Astrocyte (in vitro differentiated cells and primary cell): Measurements from ENCODE around the gene CYP3A7. TPM values are rescaled to one million over a fixed set of nuclear protein-coding genes. Genes with fewer than 3 reads are reported as not detected.

Experiments used
- DNase-seq: peaks from one replicate; pipeline ENCODE4 v3.0.0-alpha.2; 2010; ENCODE audit warnings: low read depth
- FAIRE-seq: peaks from 2 replicates; lab custom pipeline; 2011; peaks lifted over from hg19 to GRCh38; lab: Jason Lieb, UNC
- H2AFZ ChIP-seq: 2 replicates; pipeline ENCODE4 v1.6.0; 2012; ENCODE audit warnings: low read depth, low read length, inconsistent platforms
- H3K27ac ChIP-seq: 2 replicates; pipeline ENCODE4 v1.5.1; 2011; ENCODE audit warnings: low read depth, low read length, inconsistent platforms
- H3K27me3 ChIP-seq: 2 replicates; pipeline ENCODE4 v1.6.0; 2011; ENCODE audit warnings: low read length, inconsistent platforms; ENCODE audit not compliant: insufficient read depth
- H3K36me3 ChIP-seq: 2 replicates; pipeline ENCODE4 v1.5.1; 2011; ENCODE audit warnings: low read length, inconsistent platforms; ENCODE audit not compliant: insufficient read depth
- H3K4me1 ChIP-seq: 2 replicates; pipeline ENCODE4 v1.5.1; 2011; ENCODE audit warnings: low read length, inconsistent platforms; ENCODE audit not compliant: insufficient read depth
- H3K4me2 ChIP-seq: 2 replicates; pipeline ENCODE4 v1.6.0; 2012; ENCODE audit warnings: low read length, inconsistent platforms
- H3K4me3 ChIP-seq: 2 replicates; pipeline ENCODE4 v1.5.1; 2011; ENCODE audit warnings: low read depth, mild to moderate bottlenecking, low read length, inconsistent platforms; ENCODE audit not compliant: insufficient read depth
- H3K79me2 ChIP-seq: 2 replicates; pipeline ENCODE4 v1.6.0; 2012; ENCODE audit warnings: mild to moderate bottlenecking, low read length, inconsistent platforms; ENCODE audit not compliant: insufficient read depth
- H3K9ac ChIP-seq: 2 replicates; pipeline ENCODE4 v1.6.0; 2012; ENCODE audit warnings: mild to moderate bottlenecking, low read length, inconsistent platforms
- H3K9me3 ChIP-seq: 2 replicates; pipeline ENCODE4 v1.5.1; 2012; ENCODE audit warnings: low read depth, mild to moderate bottlenecking, low read length, inconsistent platforms; ENCODE audit not compliant: insufficient read depth
- H4K20me1 ChIP-seq: 2 replicates; pipeline ENCODE4 v1.6.0; 2012; ENCODE audit warnings: low read length, inconsistent platforms; ENCODE audit not compliant: insufficient read depth
- H3K27ac Mint-ChIP-seq: one replicate; pipeline ENCODE4 v1.8.0; 2021; ENCODE audit warnings: mild to moderate bottlenecking, mixed read lengths; ENCODE audit not compliant: unreplicated experiment
- H3K27me3 Mint-ChIP-seq: one replicate; pipeline ENCODE4 v1.8.0; 2021; ENCODE audit warnings: low read depth, mixed read lengths; ENCODE audit not compliant: unreplicated experiment
- H3K36me3 Mint-ChIP-seq: one replicate; pipeline ENCODE4 v1.8.0; 2021; ENCODE audit warnings: low read depth, mixed read lengths; ENCODE audit not compliant: unreplicated experiment
- H3K4me1 Mint-ChIP-seq: one replicate; pipeline ENCODE4 v1.8.0; 2021; ENCODE audit warnings: low read depth, mixed read lengths; ENCODE audit not compliant: unreplicated experiment
- H3K4me3 Mint-ChIP-seq: one replicate; pipeline ENCODE4 v1.8.0; 2021; ENCODE audit warnings: mild to moderate bottlenecking, moderate library complexity, mixed read lengths; ENCODE audit not compliant: unreplicated experiment
- H3K9me3 Mint-ChIP-seq: one replicate; pipeline ENCODE4 v1.8.0; 2021; ENCODE audit warnings: mild to moderate bottlenecking, mixed read lengths; ENCODE audit not compliant: unreplicated experiment
- EZH2 ChIP-seq: IDR thresholded peaks from 2 replicates; pipeline ENCODE4 v1.6.1; 2012; ENCODE audit warnings: mild to moderate bottlenecking, low read length, inconsistent platforms; ENCODE audit not compliant: insufficient read depth
- total RNA-seq: library from RNA; stranded (reverse); gene quantifications from 2 replicates; pipeline ENCODE4 v1.2.1, GENCODE V29; 2021
- TF ChIP-seq, protein P1 (sequence below): IDR thresholded peaks from 2 replicates; pipeline ENCODE4 v1.5.1; 2011; ENCODE audit warnings: low read depth, mild to moderate bottlenecking, inconsistent platforms, low read length, moderate library complexity; ENCODE audit not compliant: insufficient read depth

The CYP3A7 gene
- total RNA-seq, 1 donor from 2014 or later = not detected

GRCh38 chr7:99733003-99733402 is 2.0 kb downstream of the CYP3A7 start:
- Mint-ChIP-seq H3K4me1 (peaks cover 8% of the 10 kb centered on the region), H3K36me3 (peaks cover 4% of the 10 kb centered on the region), H3K4me3 (no peak overlapping the region), H3K27ac (no peak overlapping the region), H3K9me3 (peaks cover 2% of the 10 kb centered on the region), H3K27me3 (peaks cover 2% of the 10 kb centered on the region)
- Histone ChIP-seq H2AFZ (no peak overlapping the region), H3K79me2 (no peaks in the 10 kb centered on the region), H3K27ac (no peak overlapping the region), H3K4me2 (no peak overlapping the region), H3K27me3 (peaks cover 2% of the 10 kb centered on the region), H3K9ac (no peak overlapping the region), H3K9me3 (no peaks in the 10 kb centered on the region), H3K4me1 (no peaks in the 10 kb centered on the region), H3K36me3 (no peaks in the 10 kb centered on the region), H3K4me3 (no peak overlapping the region), H4K20me1 (no peaks in the 10 kb centered on the region)
- TF ChIP-seq, protein P1, sequence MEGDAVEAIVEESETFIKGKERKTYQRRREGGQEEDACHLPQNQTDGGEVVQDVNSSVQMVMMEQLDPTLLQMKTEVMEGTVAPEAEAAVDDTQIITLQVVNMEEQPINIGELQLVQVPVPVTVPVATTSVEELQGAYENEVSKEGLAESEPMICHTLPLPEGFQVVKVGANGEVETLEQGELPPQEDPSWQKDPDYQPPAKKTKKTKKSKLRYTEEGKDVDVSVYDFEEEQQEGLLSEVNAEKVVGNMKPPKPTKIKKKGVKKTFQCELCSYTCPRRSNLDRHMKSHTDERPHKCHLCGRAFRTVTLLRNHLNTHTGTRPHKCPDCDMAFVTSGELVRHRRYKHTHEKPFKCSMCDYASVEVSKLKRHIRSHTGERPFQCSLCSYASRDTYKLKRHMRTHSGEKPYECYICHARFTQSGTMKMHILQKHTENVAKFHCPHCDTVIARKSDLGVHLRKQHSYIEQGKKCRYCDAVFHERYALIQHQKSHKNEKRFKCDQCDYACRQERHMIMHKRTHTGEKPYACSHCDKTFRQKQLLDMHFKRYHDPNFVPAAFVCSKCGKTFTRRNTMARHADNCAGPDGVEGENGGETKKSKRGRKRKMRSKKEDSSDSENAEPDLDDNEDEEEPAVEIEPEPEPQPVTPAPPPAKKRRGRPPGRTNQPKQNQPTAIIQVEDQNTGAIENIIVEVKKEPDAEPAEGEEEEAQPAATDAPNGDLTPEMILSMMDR = no peak
- no peak for TF ChIP-seq EZH2
- no peak for DNase-seq
- FAIRE-seq = no peak

- no peaks in the 10 kb centered on the region for H3K4me1 ChIP-seq
- H3K27ac Mint-ChIP-seq = no peak overlapping the region
- H3K9me3 ChIP-seq = no peaks in the 10 kb centered on the region
- H3K27me3 ChIP-seq = peaks cover 2% of the 10 kb centered on the region
- H3K27me3 Mint-ChIP-seq = peaks cover 2% of the 10 kb centered on the region
- H3K36me3 ChIP-seq = no peaks in the 10 kb centered on the region
- DNase-seq (no peak), FAIRE-seq (no peak)
- peaks cover 1% of the 10 kb centered on the region for H3K4me1 Mint-ChIP-seq
- H3K27ac ChIP-seq = no peak overlapping the region
- H3K79me2 ChIP-seq = no peaks in the 10 kb centered on the region
- H4K20me1 ChIP-seq = no peaks in the 10 kb centered on the region
- H2AFZ ChIP-seq = no peak overlapping the region
- TF ChIP-seq, protein P1 = no peak
- no peak for TF ChIP-seq EZH2
- no peak overlapping the region for H3K4me3 ChIP-seq
- H3K4me2 ChIP-seq = no peak overlapping the region
- H3K36me3 Mint-ChIP-seq = peaks cover 4% of the 10 kb centered on the region
- no peak overlapping the region for H3K4me3 Mint-ChIP-seq
- peaks cover 2% of the 10 kb centered on the region for H3K9me3 Mint-ChIP-seq
- H3K9ac ChIP-seq = no peak overlapping the region
Observed at GRCh38 chr7:99731638-99732374, 3.2 kb downstream of the CYP3A7 start.

DNA sequence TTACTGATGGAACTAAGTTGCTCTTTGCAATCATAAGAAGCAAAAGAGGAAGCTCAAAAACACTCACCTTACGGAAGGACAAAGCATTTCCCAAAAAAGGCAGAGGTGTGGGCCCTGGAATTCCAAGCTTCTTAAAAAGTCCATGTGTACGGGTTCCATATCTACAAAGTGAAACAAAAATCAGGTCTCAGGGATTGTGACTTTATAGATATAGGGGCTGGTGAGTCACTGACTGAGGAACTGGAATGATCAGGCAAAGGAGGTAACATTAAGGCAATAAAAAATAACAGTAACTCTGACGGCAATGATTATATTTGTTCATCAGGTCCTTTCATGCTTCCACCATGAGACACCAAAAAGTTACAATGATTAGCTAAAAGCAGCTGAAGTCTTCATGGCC is 4.0 kb downstream of the CYP3A7 start:
- no peak for TF ChIP-seq EZH2
- TF ChIP-seq, protein P1 = no peak
- DNase-seq (no peak), FAIRE-seq (no peak)
- Histone ChIP-seq H3K4me3 (no peak overlapping the region), H3K4me2 (no peak overlapping the region), H3K4me1 (no peaks in the 10 kb centered on the region), H3K9me3 (no peaks in the 10 kb centered on the region), H3K79me2 (no peaks in the 10 kb centered on the region), H3K27me3 (peaks cover 2% of the 10 kb centered on the region), H3K36me3 (no peaks in the 10 kb centered on the region), H4K20me1 (no peaks in the 10 kb centered on the region), H3K9ac (no peak overlapping the region), H2AFZ (no peak overlapping the region), H3K27ac (no peak overlapping the region)
- peaks cover 2% of the 10 kb centered on the region for H3K9me3 Mint-ChIP-seq
- H3K27ac Mint-ChIP-seq = no peak overlapping the region
- peaks cover 1% of the 10 kb centered on the region for H3K4me1 Mint-ChIP-seq
- H3K36me3 Mint-ChIP-seq = peaks cover 4% of the 10 kb centered on the region
- H3K27me3 Mint-ChIP-seq = peaks cover 2% of the 10 kb centered on the region
- no peak overlapping the region for H3K4me3 Mint-ChIP-seq
